HFFc6 (cell line): ENCODE data around the gene EVI5. TPM values are rescaled to one million over a fixed set of nuclear protein-coding genes. Genes with fewer than 3 reads are reported as not detected.

ENCODE experiments used
- DNase-seq: peaks from one replicate; pipeline ENCODE4 v3.0.0-alpha.2; 2018
- H3K27ac Mint-ChIP-seq: 2 replicates; pipeline ENCODE4 v1.8.0; 2020; ENCODE audit warnings: mild to moderate bottlenecking, mixed read lengths
- H3K27me3 Mint-ChIP-seq: 2 replicates; pipeline ENCODE4 v1.8.0; 2021; ENCODE audit warnings: mild to moderate bottlenecking, moderate library complexity, mixed read lengths; ENCODE audit not compliant: insufficient read depth
- H3K36me3 Mint-ChIP-seq: 2 replicates; pipeline ENCODE4 v1.8.0; 2021; ENCODE audit warnings: low read depth, mixed read lengths
- H3K4me1 Mint-ChIP-seq: 2 replicates; pipeline ENCODE4 v1.8.0; 2020; ENCODE audit warnings: low read depth, mixed read lengths
- H3K4me3 Mint-ChIP-seq: 2 replicates; pipeline ENCODE4 v1.8.0; 2020; ENCODE audit warnings: mild to moderate bottlenecking, moderate library complexity, mixed read lengths
- H3K9me3 Mint-ChIP-seq: 2 replicates; pipeline ENCODE4 v1.8.0; 2020; ENCODE audit warnings: mild to moderate bottlenecking, mixed read lengths
- total RNA-seq, 6 experiments: library from RNA; stranded (reverse); fragmentation: NEBNext Ultra II Directional; extraction: Animal tissue kit (Norgen Biotek cat#: 25700); gene quantifications; 2 replicates in 1 of 6; 3 replicates in 5 of 6; pipeline ENCODE4 v1.2.3, GENCODE V29; 2021
- TF ChIP-seq, protein P1 (sequence below): fragments of 200-600 bp; sonication (generic); IDR thresholded peaks from 2 replicates; pipeline ENCODE4 v1.5.0; 2021; ENCODE audit warnings: antibody characterized with exemption, mild to moderate bottlenecking

Gene EVI5
- total RNA-seq, 6 experiments from 2014 or later = 31.7 to 43.7 (median 34.0) TPM

DNA sequence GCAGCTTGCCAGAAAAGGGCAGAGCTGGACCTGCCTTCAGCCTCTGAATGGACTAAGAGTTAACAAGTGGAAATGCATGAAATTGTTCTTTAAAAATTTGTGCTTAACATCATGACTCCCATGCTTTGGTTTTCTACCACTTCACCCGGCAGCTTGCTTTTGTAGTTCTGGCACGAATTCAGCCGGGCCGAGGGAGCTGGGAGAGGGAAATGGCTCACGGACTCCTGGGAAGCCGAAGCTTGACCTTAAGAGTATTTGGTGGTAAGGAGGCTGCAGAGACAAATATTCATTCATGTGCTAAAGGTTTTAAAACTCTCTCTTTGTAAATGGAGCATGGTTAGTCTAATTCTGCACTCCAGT, 281.0 kb downstream of the EVI5 start:
- no peak overlapping the region for H3K27ac Mint-ChIP-seq

DNA sequence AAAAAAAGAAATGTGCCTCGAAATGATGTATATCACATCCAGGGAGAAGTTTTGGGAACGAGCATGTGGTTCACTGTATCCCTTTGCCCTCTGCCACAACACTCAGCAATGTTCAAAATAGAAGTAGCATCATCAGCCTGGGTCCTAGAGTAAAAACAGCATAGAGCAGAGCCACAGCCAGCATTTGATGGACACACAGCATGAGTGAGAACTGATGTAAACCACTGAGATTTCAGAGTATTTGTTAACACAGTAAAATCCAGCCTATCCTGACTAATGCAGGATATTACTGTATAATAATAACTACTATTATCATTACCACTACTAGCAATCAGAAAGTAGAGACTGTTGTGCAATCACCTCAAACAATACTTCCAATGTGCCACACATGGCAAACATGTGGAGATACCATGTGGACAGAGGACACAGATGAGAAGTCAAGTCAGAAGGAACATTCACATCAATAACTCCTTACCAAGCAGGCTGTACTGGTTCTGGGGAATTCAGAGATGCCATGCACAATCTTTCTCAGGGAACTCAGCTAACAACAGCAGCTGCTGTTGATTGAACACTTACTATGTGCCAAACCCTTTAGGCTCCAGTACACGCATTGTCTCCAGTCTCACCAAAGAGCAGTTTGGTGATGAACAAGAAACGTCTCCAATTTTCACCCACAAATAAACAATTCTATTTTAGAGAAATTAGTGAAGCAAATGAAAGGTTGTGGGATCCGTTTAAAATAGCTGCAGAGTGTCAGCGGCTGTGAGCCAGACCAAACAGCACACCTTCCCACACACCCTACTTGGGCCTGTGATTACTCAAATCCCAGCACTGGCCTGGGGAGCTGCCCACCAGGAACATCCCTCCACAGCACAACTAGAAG, 281.6 kb downstream of the EVI5 start:
- no peak for DNase-seq
- Mint-ChIP-seq H3K27me3 (no peaks in the 10 kb centered on the region), H3K9me3 (no peaks in the 10 kb centered on the region), H3K4me1 (peaks cover 31% of the 10 kb centered on the region), H3K27ac (no peak overlapping the region; the same call in 1 of the 2 replicates), H3K4me3 (no peak overlapping the region), H3K36me3 (no peaks in the 10 kb centered on the region)
- TF ChIP-seq, protein P1, sequence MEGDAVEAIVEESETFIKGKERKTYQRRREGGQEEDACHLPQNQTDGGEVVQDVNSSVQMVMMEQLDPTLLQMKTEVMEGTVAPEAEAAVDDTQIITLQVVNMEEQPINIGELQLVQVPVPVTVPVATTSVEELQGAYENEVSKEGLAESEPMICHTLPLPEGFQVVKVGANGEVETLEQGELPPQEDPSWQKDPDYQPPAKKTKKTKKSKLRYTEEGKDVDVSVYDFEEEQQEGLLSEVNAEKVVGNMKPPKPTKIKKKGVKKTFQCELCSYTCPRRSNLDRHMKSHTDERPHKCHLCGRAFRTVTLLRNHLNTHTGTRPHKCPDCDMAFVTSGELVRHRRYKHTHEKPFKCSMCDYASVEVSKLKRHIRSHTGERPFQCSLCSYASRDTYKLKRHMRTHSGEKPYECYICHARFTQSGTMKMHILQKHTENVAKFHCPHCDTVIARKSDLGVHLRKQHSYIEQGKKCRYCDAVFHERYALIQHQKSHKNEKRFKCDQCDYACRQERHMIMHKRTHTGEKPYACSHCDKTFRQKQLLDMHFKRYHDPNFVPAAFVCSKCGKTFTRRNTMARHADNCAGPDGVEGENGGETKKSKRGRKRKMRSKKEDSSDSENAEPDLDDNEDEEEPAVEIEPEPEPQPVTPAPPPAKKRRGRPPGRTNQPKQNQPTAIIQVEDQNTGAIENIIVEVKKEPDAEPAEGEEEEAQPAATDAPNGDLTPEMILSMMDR = no peak

More for the DNA sequence above, 281.0 kb downstream of the EVI5 start:
- Mint-ChIP-seq H3K9me3 (no peaks in the 10 kb centered on the region), H3K4me1 (peaks cover 31% of the 10 kb centered on the region), H3K27me3 (no peaks in the 10 kb centered on the region), H3K36me3 (no peaks in the 10 kb centered on the region), H3K4me3 (no peak overlapping the region)
- TF ChIP-seq, protein P1 = no peak
- DNase-seq = peak; percentile 9

DNA sequence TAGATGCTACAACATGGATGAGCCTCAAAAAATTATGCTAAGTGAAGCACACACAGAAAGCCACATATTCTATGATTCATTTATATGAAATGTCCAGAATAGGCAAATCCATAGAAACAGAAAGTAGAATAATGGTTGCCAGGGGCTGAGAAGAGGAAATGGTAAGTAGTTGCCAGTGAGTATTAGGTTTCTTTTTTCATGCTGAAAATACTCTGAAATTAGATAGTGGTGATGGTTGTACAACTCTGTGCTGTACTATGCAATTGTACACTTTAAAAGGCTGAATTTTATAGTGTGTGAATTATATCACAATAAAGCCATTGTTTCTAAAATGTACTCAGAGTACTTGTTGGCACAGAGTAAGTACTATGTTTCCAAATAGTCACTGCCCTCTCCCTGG, 282.7 kb downstream of the EVI5 start:
- peaks cover under 1% of the 10 kb centered on the region; the same call in 1 of the 2 replicates for H3K27me3 Mint-ChIP-seq
- H3K36me3 Mint-ChIP-seq = no peaks in the 10 kb centered on the region
- peak overlapping the region; percentile 29 for H3K27ac Mint-ChIP-seq

DNA sequence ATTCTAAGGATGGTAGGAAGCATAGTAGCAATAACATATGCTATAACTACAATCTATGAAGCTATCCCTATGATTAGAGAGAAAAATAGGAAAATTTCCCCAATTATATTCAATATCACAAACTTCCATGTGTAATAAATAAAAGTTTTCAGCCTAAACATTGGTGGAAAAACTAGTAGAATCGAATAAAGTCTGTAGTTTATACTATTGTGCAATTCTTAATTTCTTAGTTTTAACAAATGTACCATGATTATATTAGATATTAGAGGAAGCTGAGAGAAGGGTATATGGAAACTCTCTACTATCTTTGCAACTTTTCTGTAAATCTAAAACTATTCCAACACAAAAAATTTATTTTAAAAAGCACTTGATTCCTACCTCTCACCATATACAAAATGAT, 284.4 kb downstream of the EVI5 start:
- Mint-ChIP-seq H3K4me3 (no peak overlapping the region), H3K9me3 (no peaks in the 10 kb centered on the region), H3K27ac (no peak overlapping the region), H3K36me3 (no peaks in the 10 kb centered on the region), H3K4me1 (peaks cover 30% of the 10 kb centered on the region), H3K27me3 (peaks cover 3% of the 10 kb centered on the region; the same call in 1 of the 2 replicates)
- no peak for DNase-seq
- TF ChIP-seq, protein P1 = no peak

More for the DNA sequence above, 282.7 kb downstream of the EVI5 start:
- TF ChIP-seq, protein P1 = no peak
- Mint-ChIP-seq H3K4me3 (no peak overlapping the region), H3K9me3 (no peaks in the 10 kb centered on the region), H3K4me1 (peaks cover 31% of the 10 kb centered on the region)
- DNase-seq = peak; percentile 53

DNA sequence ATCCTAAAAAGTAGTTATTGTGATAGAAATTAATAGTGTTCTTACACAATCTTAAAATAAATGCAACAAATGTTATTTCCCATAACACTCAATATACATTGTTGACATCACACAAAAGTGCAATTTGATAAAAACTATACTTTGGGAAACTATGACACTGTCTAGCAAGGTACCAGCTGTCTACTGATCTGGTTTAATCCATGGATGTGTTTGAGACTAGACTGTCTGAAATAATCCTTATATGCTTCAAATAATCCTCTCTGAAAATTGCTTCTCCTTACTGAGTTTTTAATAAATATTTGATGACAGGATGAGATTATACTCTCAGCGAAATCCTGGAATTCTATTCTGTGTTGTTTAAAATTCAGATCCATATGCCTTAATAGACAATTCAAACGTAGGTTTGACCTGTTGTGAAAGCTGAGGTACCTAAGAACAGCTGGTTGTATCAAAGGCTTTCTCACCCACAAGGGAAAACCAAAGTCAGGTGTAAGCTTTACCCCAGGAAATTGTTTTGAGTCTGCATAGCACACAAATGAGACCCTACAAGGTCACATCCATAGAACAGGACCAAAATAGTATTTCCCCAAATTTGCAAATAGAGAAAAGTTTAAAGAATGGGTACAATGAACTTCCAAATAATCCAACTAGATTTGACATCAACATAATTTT, 289.4 kb downstream of the EVI5 start:
- TF ChIP-seq, protein P1 = no peak
- Mint-ChIP-seq H3K27me3 (peaks cover 10% of the 10 kb centered on the region), H3K27ac (no peak overlapping the region), H3K36me3 (no peaks in the 10 kb centered on the region), H3K4me3 (no peak overlapping the region), H3K9me3 (no peaks in the 10 kb centered on the region), H3K4me1 (no peaks in the 10 kb centered on the region)
- no peak for DNase-seq
